Natural killer cell (primary cell): Measurements from ENCODE around the gene POLR3H. TPM values are rescaled to one million over a fixed set of nuclear protein-coding genes. Genes with fewer than 3 reads are reported as not detected.

Experiments used
- ATAC-seq, 3 donors: fragments of 150-1000 bp in 2 of 3; fragments of 200-7000 bp in 1 of 3; cut with Tn5 transposase; 1 replicate in 1 of 3; 2 replicates in 2 of 3; pipeline ENCODE4 v1.10.0; 2021; ENCODE audit warnings: mild to moderate bottlenecking in 2 of 3, moderate library complexity in 2 of 3
- DNase-seq, 2 donors: peaks; one replicate each; pipeline versions ENCODE4 v3.0.0 to v3.0.0-alpha.2; 2013 to 2021; ENCODE audit warnings: mixed read lengths in 1 of 2
- H3K27ac ChIP-seq: one replicate; pipeline ENCODE4 v1.5.1; 2013; ENCODE audit warnings: mild to moderate bottlenecking, low read length
- H3K27me3 ChIP-seq: one replicate; pipeline ENCODE4 v1.6.1; 2013; ENCODE audit warnings: low read length; ENCODE audit not compliant: control insufficient read depth, insufficient read depth
- H3K36me3 ChIP-seq: one replicate; pipeline ENCODE4 v1.6.1; 2013; ENCODE audit warnings: low read length; ENCODE audit not compliant: control insufficient read depth, insufficient read depth
- H3K4me1 ChIP-seq: one replicate; pipeline ENCODE4 v1.6.1; 2013; ENCODE audit warnings: low read length; ENCODE audit not compliant: control insufficient read depth, insufficient read depth
- H3K4me3 ChIP-seq: one replicate; pipeline ENCODE4 v1.5.1; 2013; ENCODE audit warnings: low read length
- H3K9me3 ChIP-seq: one replicate; pipeline ENCODE4 v1.6.1; 2013; ENCODE audit warnings: low read length; ENCODE audit not compliant: control insufficient read depth, insufficient read depth
- H3K27ac Mint-ChIP-seq, 2 donors: one replicate each; pipeline ENCODE4 v1.8.0; 2022; ENCODE audit warnings: mild to moderate bottlenecking in 2 of 2, mixed read lengths in 2 of 2, moderate library complexity in 1 of 2
- H3K27me3 Mint-ChIP-seq, 2 donors: one replicate each; pipeline ENCODE4 v1.8.0; 2022; ENCODE audit warnings: low read depth in 2 of 2, mixed read lengths in 2 of 2
- H3K36me3 Mint-ChIP-seq: one replicate; pipeline ENCODE4 v1.8.0; 2022; ENCODE audit warnings: mixed read lengths
- H3K4me1 Mint-ChIP-seq, 2 donors: one replicate each; pipeline ENCODE4 v1.8.0; 2022; ENCODE audit warnings: mixed read lengths in 2 of 2
- H3K4me3 Mint-ChIP-seq: one replicate; pipeline ENCODE4 v1.8.0; 2022; ENCODE audit warnings: mild to moderate bottlenecking, moderate library complexity, mixed read lengths
- H3K9me3 Mint-ChIP-seq, 2 donors: one replicate each; pipeline ENCODE4 v1.8.0; 2022; ENCODE audit warnings: mixed read lengths in 2 of 2
- CTCF ChIP-seq: fragments of 200-600 bp; IDR thresholded peaks from one replicate; pipeline ENCODE4 v1.8.0; 2022; ENCODE audit warnings: antibody characterized with exemption
- WGBS: methylation state at CpG from one replicate; pipeline ENCODE4 v1.1.7; 2013; ENCODE audit warnings: missing lambda C conversion rate; ENCODE audit not compliant: insufficient coverage; 5-methylcytosine and 5-hydroxymethylcytosine counted together
- intact Hi-C: fragments of 100-400 bp; cut with micrococcal nuclease; formaldehyde crosslinking; loops from one replicate; pipeline ENCODE4 v1.14.2; 2022
- total RNA-seq, 4 donors: library from RNA; stranded (reverse); fragments of 120-200 nt in 1 of 4; gene quantifications; one replicate each; pipeline versions ENCODE4 v1.2.3 to v1.2.4, GENCODE V29; 2013 to 2022

The POLR3H gene
- total RNA-seq, 3 donors from 2014 or later (not counting 1 experiment from before 2014, with no cell fraction given): 13.1 to 18.8 (median 16.2) TPM

- Mint-ChIP-seq H3K36me3 (no peaks in the 10 kb centered on the region), H3K4me1 (peaks cover 9 to 26% of the 10 kb centered on the region in 2 donors), H3K9me3 (no peaks in the 10 kb centered on the region), H3K27ac (no peak overlapping the region), H3K27me3 (no peaks in the 10 kb centered on the region), H3K4me3 (no peak overlapping the region)
- no peak for TF ChIP-seq CTCF
- Histone ChIP-seq H3K27me3 (no peaks in the 10 kb centered on the region), H3K4me1 (peaks cover 18% of the 10 kb centered on the region), H3K36me3 (peaks cover 2% of the 10 kb centered on the region), H3K9me3 (no peaks in the 10 kb centered on the region), H3K4me3 (no peak overlapping the region), H3K27ac (no peak overlapping the region)
- ATAC-seq (no peak), DNase-seq (no peak)
- WGBS: 93% methylated on average over 15 of the region's 15 CpGs
- intact Hi-C loops: no loop called here
These were observed 63.0 kb downstream of the POLR3H start for GRCh38 chr22:41481131-41481830.

DNA sequence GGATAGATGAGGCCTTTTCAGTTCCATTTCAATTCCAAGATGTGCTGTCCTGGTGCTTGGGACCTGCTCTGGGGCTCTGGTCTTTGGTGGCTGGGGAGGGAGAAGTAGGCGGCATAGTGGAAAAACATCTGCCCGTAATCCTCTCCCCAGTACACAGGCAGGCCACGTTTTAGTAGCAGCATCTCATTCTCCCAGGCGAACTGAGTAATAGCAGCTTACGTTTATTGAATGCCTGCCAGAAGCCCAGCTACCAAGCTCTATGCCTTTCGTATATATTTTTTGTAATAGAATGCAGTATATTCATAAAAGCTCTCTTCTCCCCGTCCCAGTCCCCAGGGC lies 63.9 kb downstream of the POLR3H start:
- Mint-ChIP-seq H3K36me3 (no peaks in the 10 kb centered on the region), H3K4me1 (peaks cover 9 to 21% of the 10 kb centered on the region in 2 donors), H3K27ac (peak overlapping the region in 1 of 2 donors; percentile 13), H3K9me3 (no peaks in the 10 kb centered on the region), H3K27me3 (no peaks in the 10 kb centered on the region), H3K4me3 (no peak overlapping the region)
- Histone ChIP-seq H3K4me3 (no peak overlapping the region), H3K27ac (peak overlapping the region; percentile 37), H3K4me1 (peaks cover 16% of the 10 kb centered on the region), H3K9me3 (no peaks in the 10 kb centered on the region), H3K36me3 (peaks cover 2% of the 10 kb centered on the region), H3K27me3 (no peaks in the 10 kb centered on the region)
- ATAC-seq (no peak), DNase-seq (no peak)
- WGBS: 90% methylated on average over 2 of the region's 7 CpGs
- intact Hi-C loops: no loop called here
- TF ChIP-seq CTCF: no peak

GRCh38 chr22:41479671-41480396 lies 64.4 kb downstream of the POLR3H start:
- H3K4me3 ChIP-seq: no peak overlapping the region
- TF ChIP-seq CTCF: no peak
- Mint-ChIP-seq H3K9me3 (no peaks in the 10 kb centered on the region), H3K27me3 (no peaks in the 10 kb centered on the region), H3K4me1 (peaks cover 9 to 21% of the 10 kb centered on the region in 2 donors), H3K36me3 (no peaks in the 10 kb centered on the region), H3K4me3 (no peak overlapping the region), H3K27ac (no peak overlapping the region)
- peaks cover 2% of the 10 kb centered on the region for H3K36me3 ChIP-seq
- intact Hi-C loops: no loop called here
- peak overlapping the region; percentile 37 for H3K27ac ChIP-seq
- DNase-seq (no peak), ATAC-seq (no peak)
- H3K27me3 ChIP-seq: no peaks in the 10 kb centered on the region
- WGBS: 87% methylated on average over 6 of the region's 6 CpGs
- H3K9me3 ChIP-seq: no peaks in the 10 kb centered on the region
- peaks cover 12% of the 10 kb centered on the region for H3K4me1 ChIP-seq
